Ramos (cell line): Measurements from ENCODE around the gene UBR7.
"Not testable (repeated sequence)": the region's sequence is repeated elsewhere in the genome, so short reads cannot be mapped to it uniquely, and the experiment has no call there.

Source experiments
- in situ Hi-C: fragments of 300-500 bp; cut with MboI; formaldehyde crosslinking; loops from one replicate; pipeline ENCODE4 v1.14.3; 2022; ENCODE audit warnings: low sequenced_read_pairs; ENCODE audit not compliant: unreplicated experiment

Gene UBR7

GRCh38 chr14:93186466-93186865 is 20.6 kb upstream of the UBR7 start:
- in situ Hi-C loops, result no loop called here

GRCh38 chr14:93186956-93187355 is 20.1 kb upstream of the UBR7 start:
- in situ Hi-C loops, result no loop called here

DNA sequence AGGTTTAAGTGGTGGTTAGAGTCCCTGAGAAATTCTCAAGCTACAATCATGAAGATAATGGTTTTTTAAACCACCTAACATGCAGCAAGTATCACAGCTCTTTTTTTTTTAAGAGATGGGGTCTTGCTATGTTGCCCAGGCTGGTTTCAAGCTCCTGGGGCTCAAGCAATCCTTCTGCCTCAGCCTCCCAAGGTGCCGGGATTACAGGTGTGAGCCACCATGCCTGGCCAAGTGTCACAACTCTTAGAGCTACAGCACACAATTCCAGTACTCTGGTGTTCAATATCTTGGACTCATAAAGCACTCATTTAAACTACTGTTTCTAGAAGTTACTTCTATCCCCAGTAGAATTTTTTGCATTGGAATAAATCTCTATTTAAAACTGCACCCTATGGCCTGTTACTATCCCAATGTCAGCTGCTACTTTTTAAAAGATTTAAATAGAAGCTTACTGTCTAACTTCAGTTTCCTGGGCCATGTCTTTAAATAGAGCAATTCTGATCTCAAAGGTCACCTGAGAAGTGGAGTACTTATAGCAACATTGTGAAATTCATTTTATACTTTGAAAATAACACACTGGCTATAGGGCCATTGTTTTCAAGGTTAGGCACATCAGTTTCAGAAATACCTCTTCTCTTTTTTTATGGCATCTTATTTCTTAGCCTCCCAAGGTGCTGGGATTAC is 11.6 kb upstream of the UBR7 start:
- in situ Hi-C loops, result no loop called here

DNA sequence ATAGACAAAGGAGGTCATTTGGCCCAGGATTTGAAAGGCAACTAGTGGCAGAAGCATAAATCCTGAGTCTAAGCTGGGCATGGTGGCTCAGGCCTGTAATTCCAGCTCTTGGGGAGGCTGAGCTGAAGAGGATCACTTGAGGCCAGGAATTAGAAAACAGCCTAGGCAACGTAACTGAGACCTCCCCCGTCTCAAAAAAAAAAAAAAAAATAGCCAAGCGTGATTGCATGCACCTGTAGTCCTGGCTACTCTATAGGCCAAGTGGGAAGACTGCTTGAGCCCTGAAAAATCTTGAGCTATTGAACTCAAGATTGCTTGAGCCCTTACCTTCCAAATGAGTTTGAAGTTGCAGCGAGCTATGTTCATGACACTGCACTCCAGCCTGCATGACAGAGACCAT is 8.0 kb upstream of the UBR7 start:
- in situ Hi-C loops, result no loop called here

DNA sequence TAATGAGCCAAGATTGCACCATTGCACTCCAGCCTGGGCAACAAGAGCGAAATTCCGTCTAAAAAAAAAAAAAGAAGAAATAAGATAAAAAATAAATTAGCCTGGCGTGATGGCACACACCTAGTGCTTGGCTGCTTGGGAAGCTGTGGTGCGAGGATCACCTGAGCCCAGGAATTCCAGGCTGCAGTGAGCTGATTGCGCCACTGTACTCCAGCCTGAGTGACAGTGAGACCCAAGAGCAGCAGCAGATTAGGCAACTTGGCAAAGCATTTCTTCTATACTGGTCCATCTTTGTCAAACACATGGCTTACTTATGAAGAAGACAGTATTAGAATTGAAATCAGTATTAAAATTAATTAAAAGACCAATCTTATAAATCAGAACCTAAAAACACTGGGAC is 6.5 kb upstream of the UBR7 start:
- in situ Hi-C loops, result no loop called here

GRCh38 chr14:93201155-93201704 is 5.8 kb upstream of the UBR7 start:
- in situ Hi-C loops, result no loop called here

- in situ Hi-C loops, result no loop called here
Observed at GRCh38 chr14:93207468-93208308, 632 bp downstream of the UBR7 start.

GRCh38 chr14:93212432-93212831 is 5.4 kb downstream of the UBR7 start:
- in situ Hi-C loops, result no loop called here

DNA sequence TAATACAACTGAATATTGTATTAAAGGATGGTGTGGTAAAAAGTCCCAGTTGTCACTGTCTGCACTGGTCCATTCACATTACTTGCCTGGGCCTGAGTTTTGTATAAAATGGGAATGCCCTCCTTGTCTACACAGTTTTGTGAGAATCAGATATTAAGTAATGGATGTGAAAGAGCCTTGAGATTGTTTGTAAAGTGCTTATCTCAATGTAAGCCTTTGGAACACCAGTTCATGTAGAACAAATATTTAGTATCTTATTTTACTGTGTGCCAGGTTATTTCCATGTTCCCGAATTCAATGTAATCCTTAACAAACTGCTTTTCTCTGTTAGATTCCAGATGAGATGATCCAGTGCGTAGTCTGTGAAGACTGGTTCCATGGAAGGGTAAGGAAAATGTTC is 7.5 kb downstream of the UBR7 start:
- in situ Hi-C loops, result no loop called here

DNA sequence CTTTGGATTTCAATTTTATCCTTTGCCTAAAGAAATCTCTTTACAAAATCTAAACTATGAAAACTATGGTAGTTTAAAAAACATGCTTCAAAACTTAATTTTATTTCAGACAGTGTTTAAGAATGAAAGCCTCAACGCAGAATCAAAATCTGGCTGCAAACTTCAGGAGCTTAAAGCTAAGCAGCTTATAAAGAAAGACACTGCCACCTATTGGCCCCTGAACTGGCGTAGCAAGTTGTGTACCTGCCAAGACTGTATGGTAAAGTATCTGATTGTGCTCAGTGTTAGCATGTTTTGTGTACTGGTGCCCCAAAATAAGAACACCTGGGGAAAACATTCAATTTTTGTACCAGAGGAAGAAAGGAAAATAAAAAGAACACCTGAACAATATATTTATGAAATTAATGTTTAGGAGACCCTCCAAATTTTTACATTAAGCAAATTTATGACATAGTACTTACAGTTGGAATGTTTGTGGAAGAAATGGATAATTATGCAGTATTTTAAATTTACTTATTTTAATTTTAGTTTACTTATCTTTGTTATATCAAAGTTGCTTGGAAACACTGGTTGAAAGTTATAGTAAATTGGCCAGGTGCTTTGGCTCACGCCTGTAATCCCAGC is 12.2 kb downstream of the UBR7 start:
- in situ Hi-C loops, result no loop called here

DNA sequence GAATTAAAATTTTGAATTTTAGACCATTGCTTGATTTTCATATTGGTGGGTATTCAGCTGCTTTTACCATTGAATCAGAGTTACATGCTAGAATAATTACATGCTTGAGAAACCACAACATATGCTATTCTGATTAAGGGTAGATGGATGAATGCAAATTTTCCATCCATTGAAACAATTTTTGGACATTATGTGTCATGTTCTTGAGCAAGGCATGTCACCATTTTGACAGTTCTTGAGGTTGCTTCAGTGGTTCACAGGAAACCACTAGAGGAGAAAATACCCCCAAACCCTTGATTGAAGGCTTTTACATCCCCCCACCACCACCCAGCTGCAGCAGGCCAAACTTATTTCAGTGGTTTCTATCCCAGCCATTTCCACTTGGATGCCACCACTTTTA is 13.5 kb downstream of the UBR7 start:
- in situ Hi-C loops, result no loop called here

- in situ Hi-C loops, result no loop called here
Observed at GRCh38 chr14:93223565-93223964, 16.5 kb downstream of the UBR7 start.

DNA sequence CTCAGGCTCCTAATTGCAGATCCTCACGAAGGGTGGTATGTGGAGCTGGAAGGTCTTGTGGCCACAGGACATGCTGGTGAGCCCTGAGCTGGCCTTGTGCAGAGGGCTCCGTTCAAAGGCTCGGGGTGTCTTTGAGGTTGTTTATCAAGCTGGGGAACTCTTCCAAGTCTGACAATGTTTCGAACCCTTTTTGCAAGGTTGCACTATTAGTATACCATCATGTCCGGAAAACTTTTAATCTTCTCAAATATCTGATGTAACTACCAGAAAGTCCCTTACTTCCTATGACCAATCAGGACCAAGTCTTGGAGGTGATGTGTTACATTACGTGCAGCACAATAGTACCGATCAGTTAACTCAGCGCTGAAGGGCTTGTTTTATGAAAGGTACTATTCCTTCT is 21.5 kb downstream of the UBR7 start:
- in situ Hi-C loops, result no loop called here

DNA sequence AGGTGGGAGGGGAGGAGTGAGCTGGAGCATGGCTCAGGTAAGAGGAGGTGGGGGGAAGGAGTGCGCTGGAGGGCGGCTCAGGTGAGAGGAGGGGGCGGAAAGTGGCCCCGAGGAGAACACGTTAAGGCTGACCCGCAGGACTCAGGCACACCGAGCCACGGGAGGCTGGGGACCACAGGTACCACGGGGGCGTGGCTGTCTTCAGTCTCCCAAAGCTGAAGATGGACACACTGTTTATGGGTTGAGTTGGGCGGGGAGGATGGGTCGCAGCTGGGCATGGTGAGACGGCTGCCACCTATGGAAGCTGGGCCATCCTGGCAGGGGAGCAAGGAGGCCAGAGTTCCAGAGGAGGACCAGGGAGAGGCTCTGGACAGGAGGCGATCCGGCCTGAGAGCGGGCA is 23.5 kb downstream of the UBR7 start:
- in situ Hi-C loops, result no loop called here

GRCh38 chr14:93231129-93231979 is 24.3 kb downstream of the UBR7 start:
- in situ Hi-C loops, result no loop called here

GRCh38 chr14:93232159-93232558 is 25.1 kb downstream of the UBR7 start:
- in situ Hi-C loops, result no loop called here

- in situ Hi-C loops, result not testable (repeated sequence)
Observed at GRCh38 chr14:93233078-93233477, 26.0 kb downstream of the UBR7 start.

- in situ Hi-C loops, result no loop called here
Observed at GRCh38 chr14:93234798-93235197, 27.7 kb downstream of the UBR7 start.

GRCh38 chr14:93239869-93240677 is 33.0 kb downstream of the UBR7 start:
- in situ Hi-C loops, result no loop called here

GRCh38 chr14:93240678-93241000 is 33.6 kb downstream of the UBR7 start:
- in situ Hi-C loops, result no loop called here
